A673 (cell line): ENCODE data around the gene GJB2. TPM values are rescaled to one million over a fixed set of nuclear protein-coding genes. Genes with fewer than 3 reads are reported as not detected.
A peak's percentile ranks its signal among the peaks of the same experiment; 100 is the strongest.

Experiments used
- BruUV-seq: library from RNA; stranded (reverse); fragments of 400-500 nt; replicated peaks from 2 replicates; lab custom pipeline; 2021; lab: Mats Ljungman, UMichigan
- CTCF ChIA-PET: fragments of 300-600 bp; sonication (Branson Sonifier 250); formaldehyde crosslinking; loops from one replicate; lab custom pipeline; 2022; ENCODE audit warnings: antibody characterized with exemption; lab: Charles Lee
- POLR2A ChIA-PET: fragments of 300-600 bp; sonication (Branson Sonifier 250); formaldehyde crosslinking; loops from one replicate; lab custom pipeline; 2022; ENCODE audit warnings: antibody characterized with exemption; ENCODE audit not compliant: low non-redundant PET; lab: Charles Lee
- DNase-seq: peaks from one replicate; pipeline ENCODE4 v3.0.0-alpha.2; 2015; ENCODE audit warnings: low spot score
- H3K27ac ChIP-seq: fragments of 200-600 bp; sonication (generic); 2 replicates; pipeline ENCODE4 v1.5.1; 2016; ENCODE audit warnings: mixed run types, low read depth, mild to moderate bottlenecking, mixed read lengths, antibody characterized with exemption, low read length; ENCODE audit not compliant: poor library complexity, severe bottlenecking
- H3K27me3 ChIP-seq: fragments of 200-600 bp; sonication (generic); replicated peaks from 2 replicates; pipeline ENCODE4 v1.6.1; 2017; ENCODE audit warnings: mixed run types, low read depth, mild to moderate bottlenecking, mixed read lengths, antibody characterized with exemption, low read length; ENCODE audit not compliant: insufficient read depth, poor library complexity
- H3K36me3 ChIP-seq: fragments of 200-600 bp; sonication (generic); 2 replicates; pipeline ENCODE4 v1.6.1; 2016; ENCODE audit warnings: mixed run types, mild to moderate bottlenecking, mixed read lengths, antibody characterized with exemption, low read length; ENCODE audit not compliant: insufficient read depth, poor library complexity, severe bottlenecking
- H3K4me1 ChIP-seq: fragments of 200-600 bp; sonication (generic); 2 replicates; pipeline ENCODE4 v1.6.1; 2017; ENCODE audit warnings: mixed run types, mild to moderate bottlenecking, mixed read lengths, antibody characterized with exemption, low read length; ENCODE audit not compliant: insufficient read depth, poor library complexity, severe bottlenecking
- H3K4me3 ChIP-seq: fragments of 200-600 bp; sonication (generic); 2 replicates; pipeline ENCODE4 v1.5.1; 2016; ENCODE audit warnings: low read depth, mixed run types, mild to moderate bottlenecking, mixed read lengths, low read length; ENCODE audit not compliant: poor library complexity, severe bottlenecking
- H3K9me3 ChIP-seq: fragments of 200-600 bp; sonication (generic); 2 replicates; pipeline ENCODE4 v1.6.1; 2016; ENCODE audit warnings: mixed run types, low read depth, mild to moderate bottlenecking, mixed read lengths, antibody characterized with exemption, low read length; ENCODE audit not compliant: poor library complexity, severe bottlenecking
- EZH2 ChIP-seq: fragments of 200-600 bp; sonication (generic); IDR thresholded peaks from 2 replicates; pipeline ENCODE4 v1.6.1; 2017; ENCODE audit warnings: borderline replicate concordance, low read depth, mild to moderate bottlenecking, mixed read lengths, antibody characterized with exemption, low read length; ENCODE audit not compliant: poor library complexity, severe bottlenecking
- intact Hi-C: fragments of 100-400 bp; cut with micrococcal nuclease; formaldehyde crosslinking; loops from one replicate; pipeline ENCODE4 v1.10.0; 2022; ENCODE audit not compliant: unreplicated experiment
- total RNA-seq: library from RNA; stranded (reverse); gene quantifications from 2 replicates; pipeline ENCODE4 v1.2.3, GENCODE V29; 2021
- TF ChIP-seq, protein P1 (sequence below): fragments of 300-800, 200-600 bp; sonication (generic); conservative IDR thresholded peaks from 2 replicates; pipeline ENCODE4 v1.5.1; 2017; ENCODE audit warnings: low read depth, mild to moderate bottlenecking, antibody characterized with exemption, low read length, moderate library complexity, mixed read lengths

GJB2 gene
- total RNA-seq, 1 experiment from 2014 or later = not detected

DNA sequence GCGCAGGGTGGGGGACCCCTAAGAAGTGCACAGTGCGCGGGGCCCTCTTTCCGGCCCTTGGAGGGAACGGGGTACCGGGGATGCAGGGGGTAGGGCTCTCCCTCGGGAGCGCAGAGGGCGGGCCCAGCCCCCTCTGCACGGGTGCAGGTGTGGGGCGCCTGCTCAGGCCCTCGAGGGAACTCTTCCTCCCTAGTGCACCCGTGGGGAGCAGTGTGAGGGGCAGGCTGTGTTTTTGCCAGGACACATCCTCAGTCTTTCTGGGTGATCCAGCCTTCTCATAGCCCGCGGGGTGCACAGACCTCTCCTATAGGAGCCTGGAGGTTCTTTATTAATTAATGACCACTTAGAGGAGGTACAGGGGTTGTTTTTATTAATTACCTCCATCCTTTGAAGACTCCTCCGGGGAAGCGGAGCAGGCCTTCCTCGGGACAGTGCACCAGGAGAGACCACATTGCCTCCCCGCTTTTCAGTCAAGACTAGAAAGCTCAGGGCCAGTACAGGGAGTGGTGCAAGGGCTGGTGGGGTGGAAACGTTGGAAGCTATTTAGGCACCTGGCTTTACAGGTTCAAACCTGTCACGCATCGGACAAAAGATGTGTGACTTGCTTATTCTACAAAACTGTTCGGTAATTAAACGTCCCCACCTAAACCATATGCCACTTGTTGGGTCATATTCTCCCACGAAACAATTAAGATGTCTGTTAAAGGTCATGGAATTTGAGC lies 40.0 kb upstream of the GJB2 start:
- Histone ChIP-seq H3K4me3 (peak overlapping the region; percentile 25), H3K4me1 (no peaks in the 10 kb centered on the region), H3K9me3 (no peaks in the 10 kb centered on the region), H3K27me3 (peaks cover 52% of the 10 kb centered on the region), H3K36me3 (no peaks in the 10 kb centered on the region), H3K27ac (no peak overlapping the region)
- no peak for DNase-seq
- POLR2A ChIA-PET = no interaction called here
- intact Hi-C loops = no loop called here
- TF ChIP-seq EZH2 = no peak
- TF ChIP-seq, protein P1, sequence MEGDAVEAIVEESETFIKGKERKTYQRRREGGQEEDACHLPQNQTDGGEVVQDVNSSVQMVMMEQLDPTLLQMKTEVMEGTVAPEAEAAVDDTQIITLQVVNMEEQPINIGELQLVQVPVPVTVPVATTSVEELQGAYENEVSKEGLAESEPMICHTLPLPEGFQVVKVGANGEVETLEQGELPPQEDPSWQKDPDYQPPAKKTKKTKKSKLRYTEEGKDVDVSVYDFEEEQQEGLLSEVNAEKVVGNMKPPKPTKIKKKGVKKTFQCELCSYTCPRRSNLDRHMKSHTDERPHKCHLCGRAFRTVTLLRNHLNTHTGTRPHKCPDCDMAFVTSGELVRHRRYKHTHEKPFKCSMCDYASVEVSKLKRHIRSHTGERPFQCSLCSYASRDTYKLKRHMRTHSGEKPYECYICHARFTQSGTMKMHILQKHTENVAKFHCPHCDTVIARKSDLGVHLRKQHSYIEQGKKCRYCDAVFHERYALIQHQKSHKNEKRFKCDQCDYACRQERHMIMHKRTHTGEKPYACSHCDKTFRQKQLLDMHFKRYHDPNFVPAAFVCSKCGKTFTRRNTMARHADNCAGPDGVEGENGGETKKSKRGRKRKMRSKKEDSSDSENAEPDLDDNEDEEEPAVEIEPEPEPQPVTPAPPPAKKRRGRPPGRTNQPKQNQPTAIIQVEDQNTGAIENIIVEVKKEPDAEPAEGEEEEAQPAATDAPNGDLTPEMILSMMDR = no peak
- no TSS peak for BruUV-seq
- CTCF ChIA-PET = no interaction called here

DNA sequence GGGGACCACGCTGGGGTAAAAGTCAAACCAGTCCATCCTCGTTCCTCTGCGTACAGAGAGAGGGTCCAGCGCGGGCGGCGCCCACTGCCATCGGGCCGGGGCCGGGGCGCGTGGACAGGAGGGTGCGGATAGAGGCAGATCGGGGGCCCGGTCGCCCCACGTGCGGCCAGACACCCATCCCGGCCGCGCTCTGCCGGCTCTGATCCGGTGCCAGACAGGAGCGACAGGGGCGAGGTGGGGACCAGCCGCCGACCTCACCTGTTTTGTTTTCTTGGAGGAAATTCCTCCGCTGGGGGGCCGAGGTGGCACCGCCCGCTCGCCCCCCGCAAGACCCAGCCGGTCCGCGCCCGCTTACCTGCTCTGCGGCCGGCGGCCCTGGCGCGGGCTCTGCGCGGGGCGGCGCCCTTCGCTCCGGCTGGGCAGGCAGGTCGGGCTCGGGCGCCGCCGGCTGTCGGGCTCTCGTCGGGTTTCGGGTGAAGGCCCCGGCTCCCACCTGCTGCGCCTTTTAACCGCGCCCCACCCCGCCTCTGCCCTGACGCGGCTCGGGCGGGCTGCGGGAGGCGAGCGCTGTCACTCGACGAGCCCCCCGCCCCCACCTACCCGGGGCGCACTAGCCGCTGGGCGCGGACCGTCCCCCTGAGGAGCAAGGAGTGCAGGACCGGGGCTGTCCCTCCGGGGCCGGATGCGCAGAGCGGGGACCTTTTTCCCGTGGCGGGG lies 39.3 kb upstream of the GJB2 start, which contains the start of gene GJB6:
GJB6 (minus strand) TSS at position 481 of the 717 bp plus-strand sequence. CDS start 8,839 bp downstream, outside the sequence.
- Histone ChIP-seq H3K9me3 (no peaks in the 10 kb centered on the region), H3K36me3 (no peaks in the 10 kb centered on the region), H3K27me3 (peaks cover 52% of the 10 kb centered on the region), H3K4me1 (no peaks in the 10 kb centered on the region), H3K4me3 (peak within 1 kb of the TSS; percentile 25), H3K27ac (no peak within 1 kb of the TSS)
- BruUV-seq = no TSS peak
- CTCF ChIA-PET = interaction anchor here (0.6 kb wide), 1 partner anchor 110 kb away, joined by 3 read pairs; no protein-coding TSS in a partner anchor
- DNase-seq = no peak
- POLR2A ChIA-PET = no interaction called here
- TF ChIP-seq, protein P1 = no peak
- peak; percentile 97 for TF ChIP-seq EZH2
- intact Hi-C loops = no loop called here

GRCh38 chr13:20230913-20231838 lies 38.4 kb upstream of the GJB2 start:
- Histone ChIP-seq H3K4me3 (no peak overlapping the region), H3K4me1 (no peaks in the 10 kb centered on the region), H3K36me3 (no peaks in the 10 kb centered on the region), H3K9me3 (no peaks in the 10 kb centered on the region), H3K27ac (no peak overlapping the region), H3K27me3 (peaks cover 52% of the 10 kb centered on the region)
- ChIA-PET CTCF (interaction anchor here (0.6 kb wide), 1 partner anchor 111 kb away, joined by 3 read pairs; no protein-coding TSS in a partner anchor), POLR2A (no interaction called here)
- BruUV-seq = no TSS peak
- DNase-seq = no peak
- intact Hi-C loops = no loop called here
- TF ChIP-seq, protein P1 = no peak
- no peak for TF ChIP-seq EZH2
